ENCODE results near the gene CLDN2.

GRCh38 chrX:106955004-106955772 lies 35.0 kb downstream of the CLDN2 start:
- no peak for TF ChIP-seq POLR2A (IDR thresholded peaks at IDR 0.05)
- TF ChIP-seq, protein P1, sequence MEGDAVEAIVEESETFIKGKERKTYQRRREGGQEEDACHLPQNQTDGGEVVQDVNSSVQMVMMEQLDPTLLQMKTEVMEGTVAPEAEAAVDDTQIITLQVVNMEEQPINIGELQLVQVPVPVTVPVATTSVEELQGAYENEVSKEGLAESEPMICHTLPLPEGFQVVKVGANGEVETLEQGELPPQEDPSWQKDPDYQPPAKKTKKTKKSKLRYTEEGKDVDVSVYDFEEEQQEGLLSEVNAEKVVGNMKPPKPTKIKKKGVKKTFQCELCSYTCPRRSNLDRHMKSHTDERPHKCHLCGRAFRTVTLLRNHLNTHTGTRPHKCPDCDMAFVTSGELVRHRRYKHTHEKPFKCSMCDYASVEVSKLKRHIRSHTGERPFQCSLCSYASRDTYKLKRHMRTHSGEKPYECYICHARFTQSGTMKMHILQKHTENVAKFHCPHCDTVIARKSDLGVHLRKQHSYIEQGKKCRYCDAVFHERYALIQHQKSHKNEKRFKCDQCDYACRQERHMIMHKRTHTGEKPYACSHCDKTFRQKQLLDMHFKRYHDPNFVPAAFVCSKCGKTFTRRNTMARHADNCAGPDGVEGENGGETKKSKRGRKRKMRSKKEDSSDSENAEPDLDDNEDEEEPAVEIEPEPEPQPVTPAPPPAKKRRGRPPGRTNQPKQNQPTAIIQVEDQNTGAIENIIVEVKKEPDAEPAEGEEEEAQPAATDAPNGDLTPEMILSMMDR (IDR thresholded peaks at IDR 0.05), result no peak
